GM12892 (cell line): ENCODE measurements around the gene TUSC2.

ENCODE experiments used
- POLR2A ChIP-seq: IDR thresholded peaks from 2 replicates; pipeline ENCODE4 v1.6.1; 2011; ENCODE audit warnings: low read depth, low read length, control low read depth
- POLR2AphosphoS5 ChIP-seq: IDR thresholded peaks from 2 replicates; pipeline ENCODE4 v1.6.1; 2011; ENCODE audit warnings: low read depth, low read length, control low read depth
- TAF1 ChIP-seq: IDR thresholded peaks from 2 replicates; pipeline ENCODE4 v1.6.1; 2011; ENCODE audit warnings: low read depth, mild to moderate bottlenecking, control low read depth, low read length, borderline replicate concordance

DNA sequence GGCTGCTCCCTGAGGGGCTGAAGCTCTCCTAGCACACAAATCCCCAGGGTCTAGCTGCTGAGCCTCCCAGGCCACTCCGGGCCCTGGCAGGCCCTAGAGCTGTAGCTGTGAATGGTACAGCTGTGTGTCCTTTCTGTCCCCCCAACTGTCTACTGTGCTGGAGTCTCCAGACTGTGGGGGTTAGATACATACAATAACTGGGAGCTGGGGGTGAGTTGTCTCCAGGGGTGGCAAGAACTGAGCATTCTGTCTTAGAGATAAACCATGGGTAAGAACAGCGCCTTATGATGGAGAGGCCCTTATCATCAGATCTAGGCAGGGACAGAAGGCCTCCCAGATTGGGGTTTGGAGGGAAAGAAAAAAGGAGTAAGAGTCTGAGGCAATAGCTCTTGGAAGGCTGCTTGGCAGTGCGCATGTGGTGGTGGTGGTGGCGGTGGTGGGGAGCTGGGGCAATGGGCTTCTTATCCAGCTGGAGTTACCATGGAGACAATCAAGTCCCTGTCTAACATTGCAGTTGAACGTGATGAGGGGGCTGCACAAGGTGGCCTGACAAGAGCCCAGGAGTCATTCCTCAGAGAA, 26.3 kb upstream of the TUSC2 start:
- no peak for TF ChIP-seq POLR2AphosphoS5
- no peak for TF ChIP-seq POLR2A
- no peak for TF ChIP-seq TAF1
